H1 (cell line): Measurements from ENCODE around the gene SLC23A2.

Experiments
- EZH2 ChIP-seq: fragments of 200-600 bp; sonication (generic); IDR thresholded peaks from 2 replicates; pipeline ENCODE4 v1.7.1; 2012; ENCODE audit warnings: low read depth, mild to moderate bottlenecking, moderate library complexity, low read length, inconsistent platforms; ENCODE audit not compliant: severe bottlenecking
- POLR2A ChIP-seq, 2 experiments: IDR thresholded peaks; 1 replicate in 1 of 2; 2 replicates in 1 of 2; pipeline ENCODE4 v1.6.1; 2011; ENCODE audit warnings: low read depth in 2 of 2, low read length in 2 of 2, mild to moderate bottlenecking in 2 of 2; ENCODE audit errors: control extremely low read depth in 1 of 2
- SUZ12 ChIP-seq: fragments of 200-600 bp; sonication (generic); IDR thresholded peaks from 2 replicates; pipeline ENCODE4 v1.6.1; 2012; ENCODE audit warnings: mild to moderate bottlenecking, inconsistent platforms, low read length, moderate library complexity, mixed read lengths
- TCF12 ChIP-seq: IDR thresholded peaks from 2 replicates; pipeline ENCODE4 v1.6.1; 2011; ENCODE audit warnings: low read depth, mild to moderate bottlenecking, low read length
- TF ChIP-seq, protein P1 (sequence below): IDR thresholded peaks from 2 replicates; pipeline ENCODE4 v1.6.1; 2011; ENCODE audit warnings: low read depth, mild to moderate bottlenecking, low read length; ENCODE audit not compliant: insufficient read depth

- TF ChIP-seq SUZ12: no peak
- no peak for TF ChIP-seq POLR2A (IDR thresholded peaks at IDR 0.05; ENCODE audit: control extremely low read depth in 1 of 2, low read depth in 2 of 2, low read length in 2 of 2)
- TF ChIP-seq, protein P1, sequence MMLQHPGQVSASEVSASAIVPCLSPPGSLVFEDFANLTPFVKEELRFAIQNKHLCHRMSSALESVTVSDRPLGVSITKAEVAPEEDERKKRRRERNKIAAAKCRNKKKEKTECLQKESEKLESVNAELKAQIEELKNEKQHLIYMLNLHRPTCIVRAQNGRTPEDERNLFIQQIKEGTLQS: no peak
- TF ChIP-seq TCF12: no peak
- TF ChIP-seq EZH2: no peak
Observed at GRCh38 chr20:4815628-4816027, 185.7 kb downstream of the SLC23A2 start.
